ENCODE measurements around the gene MAP4K3. TPM values are rescaled to one million over a fixed set of nuclear protein-coding genes. Genes with fewer than 3 reads are reported as not detected.

MAP4K3 gene
- total RNA-seq, 2 experiments from 2014 or later, result 10.9 to 13.1 TPM

DNA sequence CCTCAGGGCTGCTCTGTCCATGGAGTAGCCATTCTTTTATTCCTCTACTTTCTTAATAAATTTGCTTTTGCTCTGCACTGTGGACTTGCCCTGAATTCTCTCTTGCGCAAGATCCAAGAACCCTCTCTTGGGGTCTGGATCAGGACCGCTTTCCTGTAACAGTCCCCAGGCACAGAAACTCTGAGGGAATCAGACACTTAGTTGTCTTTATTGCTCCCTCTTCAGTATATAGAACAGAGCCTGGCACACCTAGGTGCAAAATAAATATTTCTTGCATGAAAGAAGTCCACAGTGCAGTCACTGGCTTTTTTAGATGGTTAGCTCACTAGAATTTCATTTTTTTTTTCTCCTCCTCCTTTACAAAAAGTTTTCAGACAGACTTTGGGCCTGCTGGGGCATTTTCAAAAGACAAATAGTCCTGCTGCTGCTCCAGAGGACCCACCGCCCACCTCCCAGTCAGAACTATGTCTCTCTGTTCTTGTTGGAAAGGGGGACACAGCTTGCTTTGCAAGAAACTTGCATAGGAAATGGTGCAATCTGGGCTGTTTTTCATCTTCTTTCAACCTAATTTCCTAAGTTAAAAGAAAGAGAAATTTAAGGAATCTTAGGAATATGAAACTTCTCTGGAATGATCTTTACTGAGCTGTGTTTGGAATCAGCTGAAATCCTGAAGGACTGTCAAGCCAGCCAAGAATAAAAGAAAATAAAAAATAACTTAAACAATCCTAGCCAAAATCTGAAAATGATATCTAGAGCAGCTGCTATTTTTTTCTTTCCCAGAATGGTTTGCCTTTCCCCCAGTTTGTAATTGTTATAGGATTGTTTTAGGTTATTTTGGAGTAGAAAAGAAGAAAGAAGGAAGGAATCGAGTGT is 31.7 kb upstream of the MAP4K3 start:
- CTCF ChIA-PET, result interaction anchor here (1.1 kb wide), 1 partner anchor 14 kb away, joined by 3 read pairs; no protein-coding TSS in a partner anchor
- Mint-ChIP-seq H3K36me3 (no peaks in the 10 kb centered on the region), H3K4me3 (no peak overlapping the region), H3K27ac (no peak overlapping the region), H3K4me1 (peaks cover 9% of the 10 kb centered on the region), H3K9me3 (ENCODE audit: low read depth) (no peaks in the 10 kb centered on the region), H3K27me3 (no peaks in the 10 kb centered on the region)
- no peak for DNase-seq
- ATAC-seq, result no peak

DNA sequence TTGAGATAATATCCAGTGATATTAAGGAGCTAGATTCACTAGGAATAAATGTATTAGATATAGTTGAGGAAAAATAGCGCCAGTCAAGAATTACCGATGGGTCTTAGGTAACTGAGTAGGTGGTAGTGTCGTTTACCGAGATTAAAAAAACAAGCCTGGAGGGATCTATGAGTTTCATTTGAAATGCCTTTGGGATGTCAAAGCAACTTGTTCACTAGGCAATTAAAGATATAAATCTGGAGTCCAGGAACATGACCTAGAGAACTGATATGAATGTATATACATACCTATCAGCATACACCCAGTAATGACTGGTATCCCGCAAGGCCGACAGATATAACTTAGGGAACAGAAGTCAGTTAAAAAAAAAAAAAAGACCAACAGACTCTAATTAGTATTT is 29.2 kb upstream of the MAP4K3 start:
- DNase-seq (no peak), ATAC-seq (no peak)
- Mint-ChIP-seq H3K27ac (no peak overlapping the region), H3K36me3 (no peaks in the 10 kb centered on the region), H3K4me1 (peaks cover 9% of the 10 kb centered on the region), H3K4me3 (no peak overlapping the region), H3K27me3 (no peaks in the 10 kb centered on the region), H3K9me3 (ENCODE audit: low read depth) (no peaks in the 10 kb centered on the region)
- CTCF ChIA-PET, result no interaction called here

GRCh38 chr2:39464864-39465263 is 27.8 kb upstream of the MAP4K3 start:
- Mint-ChIP-seq H3K36me3 (no peaks in the 10 kb centered on the region), H3K27ac (no peak overlapping the region), H3K4me3 (no peak overlapping the region), H3K27me3 (no peaks in the 10 kb centered on the region), H3K4me1 (peaks cover 9% of the 10 kb centered on the region), H3K9me3 (ENCODE audit: low read depth) (no peaks in the 10 kb centered on the region)
- ATAC-seq, result no peak
- CTCF ChIA-PET, result no interaction called here
- DNase-seq, result no peak

DNA sequence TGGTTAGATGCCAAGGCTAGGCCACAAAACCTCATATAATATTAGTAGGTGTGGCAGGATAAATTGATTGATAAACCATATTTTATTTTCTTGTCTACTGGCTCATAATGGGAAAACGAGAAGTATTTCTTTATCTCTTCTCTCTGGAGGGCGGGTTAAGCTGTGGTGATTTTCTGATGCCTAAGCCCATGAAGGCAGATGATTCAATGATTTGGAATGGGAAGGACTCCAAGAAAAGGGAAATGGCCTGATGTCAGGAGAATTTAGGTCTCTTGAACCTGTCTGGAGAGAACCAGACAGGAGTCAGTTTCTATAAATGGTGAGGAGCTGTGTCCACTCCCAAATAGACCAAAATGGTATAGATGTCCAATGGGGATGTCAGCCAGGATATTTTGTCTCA is 18.7 kb upstream of the MAP4K3 start:
- Mint-ChIP-seq H3K4me3 (no peak overlapping the region), H3K9me3 (ENCODE audit: low read depth) (no peaks in the 10 kb centered on the region), H3K27me3 (no peaks in the 10 kb centered on the region)

GRCh38 chr2:39452396-39452795 is 15.3 kb upstream of the MAP4K3 start:
- H3K36me3 Mint-ChIP-seq, result peaks cover 2% of the 10 kb centered on the region
- no peaks in the 10 kb centered on the region for H3K4me1 Mint-ChIP-seq
- H3K4me3 Mint-ChIP-seq, result no peak overlapping the region
- ATAC-seq, result no peak
- H3K9me3 Mint-ChIP-seq (ENCODE audit: low read depth), result no peaks in the 10 kb centered on the region
- CTCF ChIA-PET, result no interaction called here
- no peak for DNase-seq
- no peaks in the 10 kb centered on the region for H3K27me3 Mint-ChIP-seq
- no peak overlapping the region for H3K27ac Mint-ChIP-seq

More for the DNA sequence above, 18.7 kb upstream of the MAP4K3 start:
- H3K27ac Mint-ChIP-seq, result no peak overlapping the region
- DNase-seq (no peak), ATAC-seq (no peak)
- H3K36me3 Mint-ChIP-seq, result peaks cover 3% of the 10 kb centered on the region
- no peaks in the 10 kb centered on the region for H3K4me1 Mint-ChIP-seq
- CTCF ChIA-PET, result no interaction called here

DNA sequence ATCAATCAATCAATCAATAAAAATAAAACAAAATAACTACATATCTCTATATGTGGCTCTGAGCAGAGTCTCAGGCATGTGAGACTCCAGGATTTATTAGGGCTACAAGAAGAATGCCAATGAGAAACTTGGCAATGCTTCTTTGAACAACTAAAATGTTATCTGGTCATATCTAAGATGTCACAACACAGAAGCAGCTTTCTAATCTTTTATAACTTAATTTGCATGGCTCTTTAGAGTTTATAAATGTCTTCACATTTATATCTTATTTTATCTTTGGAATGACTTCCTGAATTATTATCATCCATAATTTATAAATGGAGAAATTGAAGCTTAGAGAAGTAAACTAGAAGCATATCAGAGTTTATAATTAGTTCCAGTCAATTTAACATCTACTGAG is 14.9 kb upstream of the MAP4K3 start:
- CTCF ChIA-PET, result no interaction called here
- Mint-ChIP-seq H3K27ac (no peak overlapping the region), H3K36me3 (peaks cover 2% of the 10 kb centered on the region), H3K27me3 (no peaks in the 10 kb centered on the region), H3K9me3 (ENCODE audit: low read depth) (no peaks in the 10 kb centered on the region), H3K4me1 (no peaks in the 10 kb centered on the region), H3K4me3 (no peak overlapping the region)
- DNase-seq, result no peak
- no peak for ATAC-seq

- DNase-seq (no peak), ATAC-seq (no peak)
- Mint-ChIP-seq H3K4me1 (no peaks in the 10 kb centered on the region), H3K27me3 (no peaks in the 10 kb centered on the region), H3K36me3 (peaks cover 9% of the 10 kb centered on the region), H3K27ac (no peak overlapping the region), H3K9me3 (ENCODE audit: low read depth) (peaks cover under 1% of the 10 kb centered on the region), H3K4me3 (no peak overlapping the region)
- CTCF ChIA-PET, result interaction anchor here (1.6 kb wide), 1 partner anchor 10 kb away, joined by 4 read pairs; no protein-coding TSS in a partner anchor
Observed at GRCh38 chr2:39448169-39448502, 11.1 kb upstream of the MAP4K3 start.

DNA sequence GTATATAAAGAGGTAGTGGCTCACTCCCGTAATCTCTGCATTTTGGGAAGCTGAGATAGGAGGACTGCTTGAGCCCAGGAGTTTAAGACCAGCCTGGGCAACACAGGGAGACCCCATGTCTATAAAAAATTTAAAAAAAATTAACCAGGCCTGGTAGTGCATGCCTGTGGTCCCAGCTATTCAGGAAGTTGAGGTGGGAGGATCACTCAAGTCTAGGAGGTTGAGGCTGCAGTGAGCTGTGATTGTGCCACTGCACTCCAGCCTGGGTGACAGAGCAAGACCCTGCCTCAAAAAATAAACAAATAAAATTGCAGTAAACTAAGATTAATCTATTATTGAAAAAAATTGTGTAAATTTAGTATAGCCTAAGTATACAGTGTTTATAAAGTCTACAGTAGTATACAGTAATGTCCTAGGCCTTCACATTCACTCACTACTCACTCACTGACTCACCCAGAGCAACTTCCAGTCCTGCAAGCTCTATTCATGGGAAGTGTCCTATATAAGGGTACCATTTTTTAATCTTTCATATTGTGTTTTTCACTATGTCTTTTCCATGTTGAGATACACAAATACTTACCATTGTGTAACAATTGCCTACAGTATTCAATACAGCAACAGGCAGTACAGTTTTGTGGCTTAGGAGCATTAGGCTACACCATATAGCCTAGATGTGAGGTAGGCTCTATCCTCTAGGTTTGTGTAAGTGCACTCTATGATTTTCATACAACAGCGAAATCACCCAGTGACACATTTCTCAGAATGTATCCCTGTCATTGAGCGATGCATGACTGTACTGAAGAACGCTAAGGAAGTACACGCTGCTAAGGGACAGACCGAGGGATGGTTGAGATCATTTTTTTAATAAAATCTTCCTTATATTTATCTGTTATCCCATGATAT is 10.4 kb upstream of the MAP4K3 start:
- no peak for DNase-seq
- CTCF ChIA-PET, result no interaction called here
- H3K27ac Mint-ChIP-seq, result no peak overlapping the region
- no peaks in the 10 kb centered on the region for H3K4me1 Mint-ChIP-seq
- ATAC-seq, result no peak
- peaks cover 6% of the 10 kb centered on the region for H3K9me3 Mint-ChIP-seq (ENCODE audit: low read depth)
- no peaks in the 10 kb centered on the region for H3K27me3 Mint-ChIP-seq
- peaks cover 13% of the 10 kb centered on the region for H3K36me3 Mint-ChIP-seq
- no peak overlapping the region for H3K4me3 Mint-ChIP-seq

- Mint-ChIP-seq H3K4me1 (no peaks in the 10 kb centered on the region), H3K27me3 (no peaks in the 10 kb centered on the region), H3K4me3 (no peak overlapping the region), H3K9me3 (ENCODE audit: low read depth) (peaks cover 11% of the 10 kb centered on the region), H3K36me3 (peaks cover 18% of the 10 kb centered on the region), H3K27ac (no peak overlapping the region)
- DNase-seq (no peak), ATAC-seq (no peak)
- CTCF ChIA-PET, result no interaction called here
Observed at GRCh38 chr2:39445934-39446333, 8.8 kb upstream of the MAP4K3 start.

DNA sequence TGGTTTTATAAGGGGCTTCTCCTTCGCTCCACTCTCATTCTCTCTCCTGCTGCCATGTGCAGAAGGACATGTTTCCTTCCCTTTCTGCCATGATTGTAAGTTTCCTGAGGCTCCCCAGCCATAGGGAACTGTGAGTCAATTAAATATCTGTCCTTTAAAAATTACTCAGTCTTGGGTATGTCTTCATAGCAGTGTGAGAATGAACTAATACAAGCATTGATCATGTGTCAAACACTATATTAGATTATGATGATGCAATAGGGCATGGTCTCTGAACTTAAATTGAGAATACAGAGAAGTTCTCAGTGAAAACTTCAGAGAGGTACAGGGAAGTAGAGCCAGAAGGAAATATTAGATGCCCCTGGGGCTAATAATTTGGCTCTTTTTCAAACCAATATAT is 5.9 kb upstream of the MAP4K3 start:
- DNase-seq (no peak), ATAC-seq (no peak)
- H3K4me1 Mint-ChIP-seq, result peaks cover 16% of the 10 kb centered on the region
- CTCF ChIA-PET, result no interaction called here
- H3K27me3 Mint-ChIP-seq, result no peaks in the 10 kb centered on the region
- no peak overlapping the region for H3K4me3 Mint-ChIP-seq
- H3K27ac Mint-ChIP-seq, result no peak overlapping the region
- peaks cover 14% of the 10 kb centered on the region for H3K9me3 Mint-ChIP-seq (ENCODE audit: low read depth)
- H3K36me3 Mint-ChIP-seq, result peaks cover 22% of the 10 kb centered on the region

DNA sequence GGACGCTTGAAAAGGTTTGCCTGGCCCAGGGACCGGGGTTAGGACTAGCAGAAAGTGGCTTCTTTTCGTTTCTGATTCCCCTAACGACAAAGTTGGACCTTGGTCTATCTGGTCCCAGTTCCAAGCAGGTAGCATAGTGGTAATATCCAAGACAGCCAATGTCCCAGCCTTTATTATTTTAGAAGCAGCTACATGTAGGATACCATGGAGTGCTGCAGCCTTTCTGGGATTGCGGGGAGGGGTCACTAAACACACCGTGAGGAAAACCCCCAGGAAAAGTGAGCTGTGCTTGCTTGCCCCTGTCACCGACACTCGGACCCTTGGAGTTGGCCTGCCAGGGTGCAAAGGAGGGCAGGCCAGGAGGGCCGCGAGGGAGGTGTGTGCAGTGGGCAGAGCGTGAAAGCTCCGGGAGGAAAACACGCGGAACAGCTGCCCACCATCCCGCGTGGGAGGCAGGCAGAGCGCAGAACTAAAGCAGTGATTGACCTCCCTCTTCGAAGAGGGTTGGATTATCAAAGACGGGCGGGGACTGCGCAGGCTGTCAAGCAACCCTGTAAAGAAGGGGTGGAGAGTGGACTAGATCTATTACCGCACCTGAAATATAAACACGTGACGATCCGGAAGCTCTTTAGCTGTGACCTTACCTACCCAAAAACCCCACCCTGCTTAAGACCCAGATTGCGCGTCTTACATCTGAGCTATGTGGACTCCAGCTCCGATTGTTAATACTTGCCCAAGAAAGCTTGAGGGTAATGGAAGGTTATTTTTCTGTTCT is 624 bp upstream of the MAP4K3 start:
- peak; percentile 60 for DNase-seq
- Mint-ChIP-seq H3K4me3 (peak overlapping the region; percentile 80), H3K27me3 (no peaks in the 10 kb centered on the region), H3K36me3 (peaks cover 9% of the 10 kb centered on the region), H3K27ac (peak overlapping the region; percentile 81), H3K4me1 (peaks cover 37% of the 10 kb centered on the region), H3K9me3 (ENCODE audit: low read depth) (peaks cover 10% of the 10 kb centered on the region)
- ATAC-seq, result peak; percentile 59
- CTCF ChIA-PET, result interaction anchor here (1.0 to 1.6 kb wide), 2 partner anchors 11 to 58 kb away, joined by 3 to 4 read pairs; no protein-coding TSS in a partner anchor

DNA sequence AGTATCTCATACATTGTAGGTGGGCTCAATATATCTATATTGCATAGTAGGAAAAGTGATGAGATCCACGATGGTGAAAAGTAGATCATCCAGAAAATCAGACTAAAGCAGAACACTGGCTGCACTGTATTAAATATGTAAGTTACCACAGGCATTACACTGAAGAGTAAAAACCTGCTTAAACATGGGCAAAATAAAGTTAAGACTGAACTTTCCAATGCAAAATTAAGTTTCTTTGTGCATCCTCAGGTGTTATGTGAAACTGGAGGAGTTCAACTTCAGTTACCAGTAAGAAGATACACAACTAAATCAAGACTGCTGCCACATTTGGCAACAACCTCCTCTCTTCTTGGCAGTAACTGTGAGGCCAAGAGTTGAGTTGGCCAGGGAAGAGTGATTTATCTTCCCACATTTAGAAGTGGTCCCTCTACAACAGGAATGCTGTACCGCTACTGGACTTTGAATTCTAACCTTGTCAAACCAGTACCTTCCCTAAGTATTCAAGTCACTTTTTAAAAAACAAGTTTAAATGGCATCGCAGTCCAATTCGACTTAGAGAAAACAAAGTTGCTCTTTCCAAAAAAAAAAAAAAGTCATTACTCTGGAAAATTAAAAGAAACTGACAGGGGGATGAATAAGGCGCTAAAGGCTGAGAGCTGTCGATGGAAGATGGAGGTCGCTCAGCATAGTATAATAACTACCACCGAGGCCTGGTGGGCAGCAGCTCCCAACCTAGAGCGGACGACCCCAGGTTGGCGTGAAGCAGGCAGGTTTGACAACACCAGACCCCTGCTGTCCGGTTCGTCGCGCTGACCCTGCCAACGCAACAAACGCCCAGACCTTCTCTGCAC is 1.1 kb downstream of the MAP4K3 start:
- H3K4me1 Mint-ChIP-seq, result peaks cover 37% of the 10 kb centered on the region
- no peaks in the 10 kb centered on the region for H3K27me3 Mint-ChIP-seq
- H3K4me3 Mint-ChIP-seq, result peak overlapping the region; percentile 80
- CTCF ChIA-PET, result no interaction called here
- H3K36me3 Mint-ChIP-seq, result peaks cover 4% of the 10 kb centered on the region
- DNase-seq, result no peak
- ATAC-seq, result no peak
- peaks cover 3% of the 10 kb centered on the region for H3K9me3 Mint-ChIP-seq (ENCODE audit: low read depth)
- H3K27ac Mint-ChIP-seq, result peak overlapping the region; percentile 33
